OCI-M2 (cell line): ENCODE measurements around the gene ACTL8.

Experiments used
- DNase-seq: peaks from one replicate; lab custom pipeline; 2025; ENCODE audit not compliant: unreplicated experiment; lab: John Stamatoyannopoulos, UW

The ACTL8 gene

GRCh38 chr1:17798011-17798410, 42.9 kb downstream of the ACTL8 start:
- no peak for DNase-seq

- no peak for DNase-seq
Observed at GRCh38 chr1:17798799-17799382, 43.8 kb downstream of the ACTL8 start.

GRCh38 chr1:17799642-17800041, 44.5 kb downstream of the ACTL8 start:
- no peak for DNase-seq

- DNase-seq, result no peak
Observed at GRCh38 chr1:17802164-17802563, 47.0 kb downstream of the ACTL8 start.

- no peak for DNase-seq
Observed at GRCh38 chr1:17802945-17803344, 47.8 kb downstream of the ACTL8 start.

- DNase-seq, result no peak
Observed at GRCh38 chr1:17805869-17806684, 50.9 kb downstream of the ACTL8 start.

GRCh38 chr1:17808816-17809215, 53.7 kb downstream of the ACTL8 start:
- no peak for DNase-seq

GRCh38 chr1:17810668-17811067, 55.5 kb downstream of the ACTL8 start:
- DNase-seq, result no peak

- no peak for DNase-seq
Observed at GRCh38 chr1:17816511-17816910, 61.4 kb downstream of the ACTL8 start.

GRCh38 chr1:17819129-17819802, 64.1 kb downstream of the ACTL8 start:
- DNase-seq, result no peak

GRCh38 chr1:17820198-17820597, 65.1 kb downstream of the ACTL8 start:
- DNase-seq, result no peak

- DNase-seq, result no peak
Observed at GRCh38 chr1:17822741-17823426, 67.8 kb downstream of the ACTL8 start.

- no peak for DNase-seq
Observed at GRCh38 chr1:17825273-17826164, 70.4 kb downstream of the ACTL8 start.

GRCh38 chr1:17826165-17826488, 71.0 kb downstream of the ACTL8 start:
- DNase-seq, result no peak

- DNase-seq, result no peak
Observed at GRCh38 chr1:17828991-17829390, 73.9 kb downstream of the ACTL8 start.

GRCh38 chr1:17829579-17829978, 74.4 kb downstream of the ACTL8 start:
- no peak for DNase-seq

- DNase-seq, result no peak
Observed at GRCh38 chr1:17831597-17831996, 76.5 kb downstream of the ACTL8 start.

- no peak for DNase-seq
Observed at GRCh38 chr1:17833661-17834501, 78.7 kb downstream of the ACTL8 start.

- DNase-seq, result no peak
Observed at GRCh38 chr1:17834561-17835100, 79.5 kb downstream of the ACTL8 start.
